ENCODE results near the gene GOLGB1.
A peak's percentile ranks its signal among the peaks of the same experiment; 100 is the strongest.

GOLGB1 gene

DNA sequence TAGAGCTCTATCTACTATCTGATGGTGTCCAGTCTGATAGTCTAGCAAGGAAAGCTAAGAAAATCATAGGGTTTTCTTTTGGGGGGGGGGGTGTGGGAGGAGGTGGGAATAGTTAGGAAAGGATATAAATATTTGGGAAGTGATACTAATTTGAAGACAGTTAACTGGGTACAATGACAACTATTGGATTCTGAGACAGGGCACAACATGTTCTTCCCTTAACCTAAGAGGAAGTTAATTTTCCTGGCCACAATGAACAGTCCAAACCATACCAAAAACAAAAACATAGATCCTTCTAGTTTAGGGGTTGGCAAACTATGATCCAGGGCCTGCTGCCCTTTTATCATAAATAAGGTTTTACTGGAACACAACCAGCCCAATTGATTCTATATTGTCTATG, 78.9 kb downstream of the GOLGB1 start:
- DNase-seq: no peak

DNA sequence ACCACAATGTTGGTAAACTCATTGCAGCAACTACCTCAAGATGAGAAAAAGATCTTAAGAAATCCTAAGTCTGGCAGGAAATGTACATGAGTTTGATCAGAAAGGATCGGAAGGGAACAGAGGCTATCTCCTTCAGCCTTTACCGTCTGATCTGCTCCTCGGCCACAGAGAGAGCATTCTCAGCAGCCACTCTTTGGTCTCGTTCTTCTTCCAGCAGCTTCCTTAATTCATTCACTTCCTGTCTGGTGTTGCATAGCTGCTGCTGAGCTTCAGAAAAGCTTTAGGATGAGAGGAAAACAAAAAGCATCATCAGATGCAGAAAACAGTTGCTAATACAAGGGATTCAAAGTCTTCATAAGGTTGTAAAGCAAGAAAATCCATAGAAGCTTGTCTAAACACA, 82.2 kb downstream of the GOLGB1 start:
- DNase-seq: no peak

DNA sequence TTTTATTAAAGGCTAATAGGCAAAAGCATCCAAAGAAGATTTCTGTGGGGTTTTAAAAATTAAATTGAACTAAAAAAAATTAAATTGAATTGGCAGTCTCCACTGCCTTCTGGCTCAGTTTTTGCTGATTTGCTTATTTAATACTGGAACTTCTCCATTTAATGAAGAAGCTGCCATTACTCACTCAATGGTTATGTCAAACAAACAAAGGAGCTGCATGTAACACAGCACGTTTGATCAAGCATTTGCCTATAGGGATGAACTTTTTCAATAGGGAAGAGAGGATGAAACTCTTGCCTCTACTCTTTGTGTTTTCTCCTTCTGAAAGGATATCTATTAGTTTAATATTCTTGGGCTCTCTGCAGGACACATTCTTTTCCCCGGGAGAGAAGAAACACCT, 84.1 kb downstream of the GOLGB1 start:
- no peak for DNase-seq

DNA sequence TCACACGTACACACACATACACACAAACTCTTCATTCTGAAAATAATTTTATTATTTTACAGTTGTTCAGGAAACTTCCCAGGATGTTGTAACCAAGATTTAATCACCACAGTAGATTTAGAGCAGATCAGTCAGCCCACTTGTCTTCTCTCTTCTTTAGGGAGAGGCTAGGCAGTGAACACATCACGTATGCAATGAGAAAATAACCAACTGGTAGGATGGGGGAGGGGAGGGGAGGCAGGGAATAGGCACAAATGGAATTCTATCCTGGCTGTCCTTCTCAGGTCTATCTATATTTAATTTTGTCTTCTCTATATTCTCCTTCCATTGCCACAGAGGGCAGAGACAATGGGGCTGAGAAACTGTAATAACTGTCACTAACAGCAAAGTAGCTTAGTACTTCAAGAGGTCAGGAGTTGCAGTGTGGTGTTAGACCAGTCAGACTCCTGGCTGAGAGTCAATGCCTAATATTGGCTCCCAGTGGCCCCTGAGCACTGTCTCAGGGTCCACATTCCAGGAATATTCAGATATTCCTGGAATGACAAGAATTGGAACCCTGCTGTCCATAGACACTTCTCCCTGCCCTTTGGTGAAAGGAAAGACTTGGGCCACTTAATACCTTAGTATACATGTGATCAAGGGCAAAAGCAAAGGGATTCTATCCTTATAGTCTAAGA, 86.2 kb downstream of the GOLGB1 start:
- no peak for DNase-seq

DNA sequence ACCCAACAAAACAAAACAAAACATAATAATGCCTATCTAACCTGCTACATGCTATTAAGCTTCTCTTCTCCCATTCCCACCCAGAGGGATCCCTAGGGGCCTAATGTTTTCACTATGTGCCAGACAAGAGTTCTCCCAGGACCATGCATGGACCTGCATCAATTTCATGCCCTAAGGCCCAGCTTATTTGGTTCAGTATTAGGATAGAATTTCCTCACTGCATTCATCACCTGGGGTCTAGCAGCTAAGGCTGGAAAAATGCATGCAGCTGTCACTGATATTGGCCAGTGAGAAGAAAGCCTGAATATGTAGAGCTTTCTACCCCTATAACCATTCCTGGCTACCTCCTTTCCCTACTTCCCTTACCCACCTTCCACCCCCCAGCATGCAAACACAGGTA, 86.8 kb downstream of the GOLGB1 start:
- no peak for DNase-seq

DNA sequence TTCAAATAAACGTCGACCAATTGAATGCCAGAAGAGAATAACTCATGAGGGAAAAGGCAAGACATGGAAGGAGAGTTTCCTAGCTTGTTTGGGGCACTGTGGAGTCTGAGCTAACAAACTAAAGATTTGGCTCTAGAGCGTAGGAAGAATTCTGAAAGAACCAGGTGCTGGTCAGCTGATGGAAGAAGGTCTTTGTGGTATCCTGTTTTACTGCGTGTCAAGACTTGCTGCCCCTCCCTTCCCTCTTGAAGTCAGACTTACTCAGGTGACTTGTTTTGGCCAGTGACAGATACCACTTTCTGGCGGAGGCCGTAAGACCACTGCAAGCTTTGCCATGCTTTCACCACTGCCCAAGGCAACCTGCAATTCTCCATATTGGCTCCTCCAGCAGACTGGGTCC, 88.2 kb downstream of the GOLGB1 start:
- DNase-seq: no peak

DNA sequence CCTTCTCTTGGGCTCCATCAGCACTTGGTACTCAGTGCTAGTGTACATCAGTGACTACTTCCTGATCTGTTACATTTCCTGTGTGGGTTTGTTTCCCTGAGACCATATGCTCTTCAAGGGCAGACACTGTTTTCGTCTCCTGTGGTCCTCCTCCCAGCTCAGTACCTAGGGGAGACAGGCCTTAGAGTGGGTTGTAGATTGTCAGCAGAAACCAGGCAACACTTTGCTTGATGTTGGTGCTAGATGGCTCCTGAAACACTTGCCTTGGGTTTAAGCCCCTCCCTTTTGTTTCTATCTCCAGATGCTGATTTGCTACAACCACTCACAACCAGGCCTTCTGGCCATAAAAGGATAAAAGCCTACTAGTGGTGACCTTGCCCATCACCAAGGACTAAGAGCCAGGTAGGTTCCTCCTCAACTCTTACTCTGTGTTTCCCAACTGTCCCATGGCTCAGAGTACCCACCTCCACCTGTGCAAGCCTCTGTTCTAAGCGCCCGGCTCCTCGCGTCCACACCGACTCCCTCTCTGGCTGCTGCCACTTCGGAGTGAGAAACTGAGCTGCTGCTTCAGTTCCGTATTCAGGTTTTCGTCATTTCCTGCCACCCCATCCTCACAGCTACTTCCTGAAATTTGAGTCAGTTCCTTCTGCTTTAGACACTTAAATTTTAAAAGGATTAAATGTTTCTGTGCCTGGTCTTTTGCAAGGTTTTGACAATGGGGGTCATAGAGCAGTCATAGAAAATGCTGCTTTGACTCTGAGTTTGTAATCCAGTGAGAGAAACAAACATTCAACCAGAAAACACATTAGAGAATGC, 89.0 kb downstream of the GOLGB1 start, which contains the start of gene HCLS1:
HCLS1 (minus strand) TSS at position 548 of the 816 bp plus-strand sequence. CDS start 2,556 bp downstream, outside the sequence.
- no peak for DNase-seq

DNA sequence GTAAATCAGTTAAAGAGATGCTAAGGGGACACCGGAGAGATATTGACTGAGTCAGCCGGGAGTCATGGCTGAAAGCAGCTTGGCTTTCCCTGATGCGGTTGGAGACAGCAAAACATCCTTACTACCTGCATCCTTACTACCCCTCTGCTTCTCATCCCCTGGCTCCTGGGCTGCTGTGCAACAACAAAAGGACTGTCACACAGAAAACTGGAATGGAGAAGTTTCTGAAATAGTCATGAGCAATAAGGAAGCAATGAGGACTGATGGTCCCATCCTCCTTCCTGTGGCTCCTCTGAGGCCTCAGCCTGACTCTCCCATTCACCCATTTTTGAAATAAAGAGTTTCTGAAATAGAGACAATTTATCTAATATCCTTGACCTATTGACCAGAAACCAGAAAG, 90.0 kb downstream of the GOLGB1 start:
- no peak for DNase-seq

DNA sequence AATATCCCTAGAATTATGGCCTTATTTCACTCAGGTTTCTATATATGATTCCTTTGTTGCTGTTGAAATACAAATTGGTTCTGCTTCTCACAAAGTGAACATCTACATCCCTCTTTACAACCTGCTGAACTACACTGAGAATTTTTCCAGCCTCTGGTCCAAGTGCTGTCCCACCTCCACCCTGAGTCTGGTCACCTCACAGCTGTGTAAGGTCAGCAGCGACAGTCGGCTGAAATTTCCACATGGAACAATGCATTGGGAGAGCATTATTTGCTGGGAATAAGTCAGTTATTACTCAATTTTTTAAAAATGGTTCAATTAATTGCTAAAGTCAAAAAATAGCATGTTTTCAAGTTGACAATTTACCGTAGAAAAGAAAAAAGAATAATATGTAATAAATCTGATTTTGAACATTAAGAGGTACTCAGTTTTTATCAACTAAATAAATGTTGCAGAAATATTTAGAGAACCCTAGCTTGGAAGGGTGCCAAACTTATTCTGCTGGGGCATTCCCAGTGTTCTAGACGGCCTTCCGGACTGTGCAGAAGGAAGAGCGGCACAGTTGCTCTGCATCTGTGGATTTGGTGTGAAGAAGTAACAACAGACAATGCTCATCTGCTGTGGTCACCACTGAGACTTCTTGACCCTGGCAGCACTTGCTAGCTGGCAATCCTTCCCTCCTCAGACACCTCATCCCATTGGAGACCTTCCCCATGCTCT, 90.7 kb downstream of the GOLGB1 start:
- DNase-seq: no peak

DNA sequence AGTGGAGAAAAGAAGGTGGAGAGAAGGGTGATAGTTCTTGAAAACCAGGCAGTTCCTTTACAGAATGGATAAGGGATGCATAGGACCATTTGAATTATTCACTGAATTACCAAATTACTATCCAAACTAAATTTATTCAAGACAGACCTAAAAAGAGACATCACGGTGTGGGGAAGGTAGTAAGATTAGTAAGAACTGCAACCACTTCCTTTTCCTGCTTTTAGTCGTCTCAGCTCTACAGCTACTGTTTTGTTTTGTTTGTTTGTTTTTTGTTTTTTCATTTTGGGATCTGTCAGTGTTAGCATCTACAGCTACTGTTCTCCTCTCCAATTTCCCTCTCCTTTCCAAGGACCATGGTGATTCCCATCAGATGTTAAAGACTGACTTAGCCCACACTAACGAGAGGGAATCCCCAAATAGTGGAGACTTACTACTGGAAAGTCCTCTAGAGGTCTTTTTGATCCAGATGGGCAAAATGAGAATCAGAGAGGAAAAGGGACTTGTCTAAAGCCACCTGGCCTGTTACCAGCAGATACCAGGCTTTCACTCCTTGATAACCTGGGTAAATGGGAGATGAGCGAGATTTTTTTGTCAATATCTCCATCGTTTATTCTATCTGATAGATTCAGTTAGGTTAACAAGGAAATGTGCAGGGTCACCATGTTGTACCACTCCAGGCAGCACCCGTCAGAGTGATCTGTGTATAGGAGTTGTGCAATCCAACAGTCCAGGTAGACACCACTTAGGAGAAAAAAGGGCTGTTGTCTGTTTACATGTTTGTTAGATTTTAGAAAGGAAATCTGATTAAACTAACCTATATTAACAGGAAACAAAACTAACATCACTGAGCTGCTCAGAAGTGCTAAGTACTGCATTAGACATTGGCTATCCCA, 94.8 kb downstream of the GOLGB1 start:
- DNase-seq: no peak

DNA sequence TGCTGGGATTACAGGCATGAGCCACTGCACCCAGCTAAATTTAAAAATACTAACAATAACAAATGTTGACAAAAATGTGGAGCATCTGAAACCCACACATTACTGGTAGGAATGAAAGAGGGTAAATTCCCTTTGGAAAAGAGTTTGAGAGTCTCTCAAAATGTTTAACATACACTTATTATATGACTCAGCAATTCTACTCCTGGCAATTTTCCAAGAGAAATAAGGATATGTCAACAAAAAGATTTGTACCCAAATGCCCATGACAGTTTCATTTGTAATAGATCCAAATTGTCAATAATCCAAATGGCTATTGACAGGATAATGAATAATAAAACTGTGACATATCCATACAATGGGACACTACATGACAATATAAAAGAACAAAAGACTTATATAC, 97.9 kb downstream of the GOLGB1 start:
- DNase-seq: no peak

DNA sequence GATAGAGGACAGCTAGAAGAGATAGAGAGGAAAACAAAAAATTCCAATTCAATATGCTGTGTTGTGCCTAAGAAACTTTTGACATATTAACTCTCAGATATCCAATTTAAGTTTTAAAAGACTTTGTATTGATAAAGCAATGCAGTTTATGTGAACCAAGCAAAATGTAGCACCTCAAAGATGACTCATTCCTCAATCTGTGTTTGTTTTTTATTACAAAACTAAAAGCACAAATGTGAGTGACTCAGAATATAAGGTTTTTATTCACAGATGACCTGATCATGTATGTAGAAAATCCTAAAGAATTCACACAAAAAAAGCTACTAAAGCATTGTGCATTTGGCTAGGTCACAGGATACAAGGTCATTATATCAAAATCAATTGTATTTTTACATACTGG, 99.9 kb downstream of the GOLGB1 start:
- DNase-seq: no peak

DNA sequence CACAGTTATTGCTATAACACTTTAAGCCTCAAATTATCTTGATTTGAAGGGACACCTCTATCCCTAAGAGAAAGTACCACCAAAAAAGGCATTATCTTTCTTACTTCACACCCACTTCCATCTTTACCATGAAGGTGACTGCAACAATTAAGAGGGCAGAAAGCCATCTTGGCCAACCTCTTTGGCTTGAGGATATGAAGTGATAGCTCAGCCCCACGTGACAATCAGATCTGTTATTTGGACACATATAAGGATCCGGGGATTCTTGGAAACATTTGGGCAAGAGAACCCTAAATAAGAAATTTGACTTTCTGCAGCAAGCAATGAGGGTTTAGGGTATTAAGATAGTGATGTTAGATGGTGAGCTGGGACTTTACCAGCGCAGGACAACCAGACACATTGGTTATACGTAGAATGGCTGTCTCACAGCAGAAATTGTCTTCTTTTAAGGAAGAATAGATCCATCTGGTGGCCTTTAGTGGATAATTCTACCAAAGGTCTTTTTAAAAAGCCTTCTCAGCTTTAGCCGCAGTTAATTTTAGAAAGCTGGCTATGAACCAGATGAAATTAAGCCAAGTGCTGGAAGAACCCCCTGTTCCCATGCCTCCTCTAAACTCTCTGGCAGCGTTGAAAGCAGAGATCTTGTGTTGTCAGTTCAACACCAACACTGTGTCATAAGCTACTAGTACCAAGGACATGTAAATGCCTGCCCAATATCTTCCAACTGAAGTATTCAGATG, 101.2 kb downstream of the GOLGB1 start:
- DNase-seq: peak; percentile 68

DNA sequence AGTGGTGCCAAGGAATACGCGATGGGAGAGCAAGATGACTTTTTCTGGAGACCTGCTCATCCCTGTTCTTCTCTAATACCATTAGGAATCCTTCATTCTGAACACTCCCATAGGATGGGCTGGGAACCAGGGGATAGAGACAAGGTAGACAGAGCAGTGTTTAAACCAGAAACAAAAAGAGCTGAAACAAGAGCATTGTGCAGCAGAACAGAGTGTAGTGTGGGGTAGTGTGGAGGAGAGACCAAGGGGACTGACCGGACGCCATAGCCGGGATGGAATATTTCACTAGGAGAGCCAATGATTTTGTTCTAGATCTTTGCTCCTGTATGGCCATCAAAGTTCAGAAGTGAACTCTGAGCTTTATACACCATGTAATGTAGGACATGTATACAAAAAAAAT, 104.5 kb downstream of the GOLGB1 start:
- DNase-seq: no peak

DNA sequence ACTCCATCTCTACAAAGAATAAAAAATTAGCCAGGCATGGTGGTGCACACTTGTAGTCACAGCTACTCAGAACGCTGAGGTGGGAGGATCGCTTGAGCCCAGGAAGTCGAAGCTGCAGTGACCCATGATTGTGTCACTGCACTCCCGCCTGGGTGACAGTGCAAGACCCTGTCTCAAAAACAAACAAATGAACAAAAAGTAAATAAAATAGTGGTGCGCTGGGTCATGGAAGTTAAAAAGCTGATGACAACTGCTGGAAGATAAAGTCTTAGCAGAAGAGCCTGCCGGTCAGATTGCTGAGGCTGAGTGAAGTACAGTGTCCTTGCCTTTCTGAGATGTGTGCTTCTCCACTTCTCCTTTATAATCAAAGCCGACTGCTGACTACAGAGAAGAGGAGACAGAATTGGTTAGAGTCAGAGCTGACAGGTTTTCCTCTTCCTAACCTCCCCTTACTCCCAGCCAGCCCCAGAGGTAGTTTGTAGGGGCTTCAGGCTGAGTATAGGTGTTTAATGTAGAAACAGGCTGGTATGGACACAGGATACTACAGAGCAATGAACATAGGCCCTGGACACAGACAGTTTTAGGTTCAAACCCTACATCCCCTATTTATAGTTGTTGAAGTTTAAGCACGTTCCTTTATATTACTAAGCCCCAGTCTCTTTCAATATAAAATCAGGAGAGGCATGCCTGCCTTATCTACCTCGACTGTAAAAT, 106.8 kb downstream of the GOLGB1 start:
- DNase-seq: no peak

DNA sequence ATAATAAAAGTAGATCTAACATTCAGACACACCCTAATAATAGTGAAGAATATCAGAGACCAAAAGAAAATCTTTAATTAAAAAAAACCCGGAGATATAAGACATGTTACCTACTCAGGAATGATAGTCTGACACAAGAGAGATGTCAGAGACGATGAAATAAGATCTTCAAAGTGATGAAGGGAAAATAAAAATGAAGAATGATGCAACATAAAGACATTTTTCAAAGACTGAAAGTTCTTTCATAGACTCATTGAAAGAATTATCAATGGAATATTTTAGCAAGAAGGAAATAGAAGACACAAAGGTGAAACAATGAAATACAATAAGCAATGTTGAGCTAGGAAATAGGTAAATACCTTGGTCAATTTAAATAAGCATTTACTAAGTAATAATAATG, 108.4 kb downstream of the GOLGB1 start:
- no peak for DNase-seq

DNA sequence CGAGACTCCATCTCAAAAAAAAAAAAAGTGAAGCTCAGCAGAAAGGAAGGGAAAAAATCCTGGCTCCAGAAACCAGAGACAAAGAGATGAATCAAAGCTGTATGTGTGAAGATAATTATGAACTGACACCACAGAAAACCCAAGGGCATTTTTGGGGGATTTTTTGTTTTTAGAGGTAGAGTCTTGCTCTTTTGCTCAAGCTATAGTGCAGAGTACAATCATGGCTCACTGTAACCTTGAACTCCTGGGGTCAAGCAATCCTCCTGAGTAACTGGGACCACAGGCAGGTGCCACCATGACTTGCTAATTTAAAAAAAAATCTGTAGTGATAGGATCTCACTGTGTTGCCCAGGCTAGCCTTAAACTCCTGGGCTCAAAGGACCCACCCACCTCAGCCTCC, 111.6 kb downstream of the GOLGB1 start:
- DNase-seq: no peak

DNA sequence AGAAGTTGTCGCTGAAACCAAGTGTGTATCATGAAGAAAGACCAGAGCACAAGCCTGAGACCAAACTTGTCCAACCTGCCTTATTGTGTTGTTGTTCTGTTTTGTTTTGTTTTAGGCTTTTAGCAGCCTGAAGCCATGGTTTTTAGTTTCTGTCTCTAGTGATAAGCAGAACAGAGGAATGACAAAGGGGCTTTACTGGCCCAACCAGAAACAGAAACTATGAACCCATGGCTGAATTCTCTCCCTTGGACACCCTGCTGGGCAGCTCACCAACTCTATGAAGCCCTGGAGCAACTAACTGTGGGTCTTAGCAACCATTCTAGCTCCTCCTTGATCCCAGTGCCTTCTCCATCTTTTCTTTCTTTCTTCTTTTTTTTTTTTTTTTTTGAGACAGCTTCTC, 119.2 kb downstream of the GOLGB1 start:
- no peak for DNase-seq

DNA sequence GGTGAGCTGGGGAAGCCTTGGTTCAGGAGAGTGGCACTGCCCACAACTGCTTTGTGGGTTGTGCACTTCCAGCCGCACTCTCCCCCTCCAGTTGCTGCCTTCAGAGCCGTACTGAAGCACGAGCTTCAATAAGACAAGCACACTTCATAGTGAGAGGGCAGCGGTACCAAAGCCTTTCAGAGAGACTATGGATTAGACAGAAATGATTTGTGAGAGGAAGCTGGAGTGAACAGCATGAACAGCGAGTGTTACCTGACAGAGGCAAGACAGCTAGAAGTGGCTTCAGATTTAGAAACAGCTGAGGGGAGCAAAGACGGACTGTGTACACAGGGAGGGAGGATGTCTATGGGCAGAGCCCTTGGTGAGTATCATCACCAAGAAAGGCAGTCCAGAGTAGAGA, 119.9 kb downstream of the GOLGB1 start:
- DNase-seq: no peak

DNA sequence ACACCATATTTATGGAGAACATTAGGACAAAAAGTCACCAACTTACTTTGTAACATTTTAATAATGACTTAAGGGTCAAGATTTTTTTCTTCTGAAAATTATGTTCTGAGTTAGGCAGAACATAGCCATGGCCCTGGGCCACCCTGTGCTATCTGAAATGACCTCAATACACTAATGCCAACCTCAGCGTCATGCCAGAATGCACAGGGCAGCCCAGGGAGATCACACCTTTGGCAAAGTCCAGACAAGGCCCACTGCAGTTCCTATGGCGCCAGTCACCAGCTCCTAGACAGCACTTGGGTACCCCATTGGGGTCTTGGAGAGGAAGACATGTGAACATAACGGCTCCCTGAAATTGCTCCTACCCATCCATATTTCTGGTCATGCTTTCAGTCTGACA, 121.9 kb downstream of the GOLGB1 start:
- no peak for DNase-seq

DNA sequence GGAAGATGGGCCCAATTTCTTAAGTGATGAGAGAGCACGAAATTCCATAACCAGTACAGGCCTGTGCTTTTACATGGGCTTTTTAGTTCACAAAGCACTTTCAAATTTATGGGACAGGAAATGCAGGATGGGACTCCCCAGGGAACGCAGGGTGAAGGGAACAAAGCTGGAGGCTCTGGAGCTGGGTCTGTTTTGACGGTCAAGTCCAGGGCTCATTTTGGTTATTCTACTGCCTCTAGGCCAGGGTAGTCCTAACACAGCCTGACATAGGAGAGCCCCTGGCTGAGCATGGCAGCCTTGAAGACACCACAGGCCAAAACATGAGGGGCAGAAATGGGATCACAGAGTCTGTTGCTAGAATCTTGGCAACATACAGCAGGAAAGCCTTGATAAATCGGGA, 122.3 kb downstream of the GOLGB1 start:
- no peak for DNase-seq
